ENCODE results near the gene KIF26B.

- TF ChIP-seq CTCF (IDR thresholded peaks at IDR 0.05) = no peak
- TF ChIP-seq USF2 (IDR thresholded peaks at IDR 0.05; ENCODE audit: borderline replicate concordance, low read depth, low read length) = no peak
These were observed 432.8 kb downstream of the KIF26B start for GRCh38 chr1:245587435-245588115.

All from SK-N-SH (cell line).